TTC549 (cell line): Measurements from ENCODE around the gene GDPD5.

Experiments
- FAIRE-seq: peaks from 2 replicates; lab custom pipeline; 2012; peaks lifted over from hg19 to GRCh38; lab: Jason Lieb, UNC

Gene GDPD5

DNA sequence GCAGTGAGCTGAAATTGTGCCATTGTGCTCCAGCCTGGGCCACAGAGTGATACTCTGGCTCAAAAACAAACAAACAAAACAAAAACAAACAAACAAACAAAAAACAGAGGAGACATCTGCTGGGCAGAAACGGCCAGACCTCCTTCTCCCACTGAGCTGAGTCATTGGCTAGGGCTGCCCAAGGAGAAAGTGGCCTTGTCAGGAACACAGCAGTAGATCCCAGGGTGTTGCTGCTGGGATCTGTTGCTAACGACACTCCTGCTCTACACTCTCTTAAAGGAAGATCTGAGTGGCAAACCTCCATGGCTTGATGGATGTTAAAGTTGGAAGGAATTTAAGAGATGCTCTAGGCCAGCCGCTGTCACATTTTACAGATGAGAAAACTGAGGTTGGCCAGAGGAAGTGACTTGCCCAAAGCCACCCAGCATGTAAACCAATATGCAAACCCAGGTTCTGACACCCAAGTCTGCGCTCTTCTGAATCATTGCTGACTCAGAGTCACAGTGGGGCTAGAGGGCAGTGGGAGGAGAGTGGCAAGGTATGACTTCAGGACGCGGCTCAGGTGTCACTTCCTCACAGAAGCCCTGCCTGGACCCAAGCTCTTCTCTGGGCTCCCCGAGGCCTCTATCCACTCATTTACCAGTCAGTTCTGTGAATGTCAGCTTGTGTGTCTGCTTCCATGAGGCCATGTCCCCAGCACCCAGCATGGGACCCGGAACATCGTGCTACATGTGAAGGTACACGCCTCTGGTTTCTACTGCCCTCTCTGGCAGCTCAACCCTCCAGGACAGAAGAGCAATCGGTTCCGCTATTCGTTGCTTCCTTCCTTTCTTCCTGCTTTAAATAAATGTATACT, 11.3 kb upstream of the GDPD5 start:
- FAIRE-seq: no peak

DNA sequence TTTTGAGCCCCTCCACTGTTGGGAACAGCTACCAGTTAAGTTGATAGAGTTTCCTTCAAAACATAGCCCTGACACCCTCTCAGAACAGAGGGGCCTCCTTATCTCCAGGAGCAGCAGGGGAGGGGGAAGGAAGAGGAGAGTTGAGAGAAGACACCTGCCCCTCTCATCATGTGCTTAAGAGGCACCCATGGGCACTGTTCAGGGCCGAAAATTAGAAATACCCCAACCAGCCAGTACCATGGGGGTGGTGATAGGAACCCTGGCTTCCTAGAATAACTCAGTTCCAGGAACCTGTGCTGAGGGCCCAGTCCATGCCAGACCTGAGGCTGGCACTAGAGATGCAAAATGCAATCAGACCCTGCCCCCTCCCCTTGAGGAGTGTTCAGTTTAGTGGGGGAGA, 9.3 kb upstream of the GDPD5 start:
- FAIRE-seq: no peak

DNA sequence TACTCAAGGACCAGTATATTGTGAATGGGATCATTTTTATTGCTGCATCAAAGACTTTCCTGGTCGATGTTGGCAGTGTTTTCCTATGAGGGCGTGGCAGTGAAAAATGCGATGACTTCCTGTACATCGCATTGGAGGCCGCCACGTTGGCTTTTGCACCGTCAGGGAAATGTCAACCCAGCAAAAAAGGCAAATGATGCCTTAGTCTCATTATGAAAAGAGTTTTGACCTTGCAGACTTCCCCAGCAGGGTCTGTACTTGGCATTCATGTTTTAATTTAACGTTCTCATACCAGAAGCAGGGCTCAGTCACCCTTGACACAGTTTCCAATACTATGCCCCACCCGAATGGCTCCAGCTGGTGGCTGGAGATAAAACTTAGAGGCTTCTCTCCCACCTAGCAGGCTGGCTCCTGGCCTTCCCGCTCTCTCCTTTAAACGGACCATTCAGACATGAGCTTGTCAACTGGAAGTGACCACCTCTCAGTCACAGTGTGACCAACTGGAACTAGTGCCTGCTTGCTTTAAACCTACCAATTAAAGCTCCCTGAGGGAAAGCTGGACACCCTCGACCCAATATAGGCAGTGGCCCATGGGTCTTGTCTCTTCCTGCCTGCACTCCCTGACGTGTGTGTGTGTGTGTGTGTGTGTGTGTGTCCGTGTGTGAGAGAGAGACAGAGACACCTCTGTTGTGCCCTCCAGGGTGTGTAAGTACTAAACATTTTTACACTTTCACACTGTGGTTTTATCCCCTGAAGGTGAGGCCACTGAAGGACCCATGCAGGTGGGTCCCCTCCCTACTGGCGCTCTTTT, 8.7 kb upstream of the GDPD5 start:
- FAIRE-seq: no peak

DNA sequence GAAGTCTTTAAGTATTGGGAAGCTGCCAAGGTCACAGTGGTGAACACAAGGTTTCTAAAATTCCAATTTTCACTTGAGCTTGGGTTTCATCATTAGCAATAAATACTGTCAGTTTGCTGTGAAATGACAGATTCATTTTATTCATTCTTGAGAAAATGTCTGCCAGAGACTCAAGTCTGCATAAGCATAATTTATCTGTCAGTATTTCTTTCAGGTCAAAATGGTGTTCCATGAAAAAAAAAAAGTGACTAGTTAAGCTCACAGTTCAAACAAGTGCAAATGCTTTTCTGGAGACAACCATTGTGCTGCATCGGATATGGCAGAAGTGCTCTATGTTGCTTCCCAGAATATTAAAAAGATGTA, 8.1 kb upstream of the GDPD5 start:
- FAIRE-seq: no peak

DNA sequence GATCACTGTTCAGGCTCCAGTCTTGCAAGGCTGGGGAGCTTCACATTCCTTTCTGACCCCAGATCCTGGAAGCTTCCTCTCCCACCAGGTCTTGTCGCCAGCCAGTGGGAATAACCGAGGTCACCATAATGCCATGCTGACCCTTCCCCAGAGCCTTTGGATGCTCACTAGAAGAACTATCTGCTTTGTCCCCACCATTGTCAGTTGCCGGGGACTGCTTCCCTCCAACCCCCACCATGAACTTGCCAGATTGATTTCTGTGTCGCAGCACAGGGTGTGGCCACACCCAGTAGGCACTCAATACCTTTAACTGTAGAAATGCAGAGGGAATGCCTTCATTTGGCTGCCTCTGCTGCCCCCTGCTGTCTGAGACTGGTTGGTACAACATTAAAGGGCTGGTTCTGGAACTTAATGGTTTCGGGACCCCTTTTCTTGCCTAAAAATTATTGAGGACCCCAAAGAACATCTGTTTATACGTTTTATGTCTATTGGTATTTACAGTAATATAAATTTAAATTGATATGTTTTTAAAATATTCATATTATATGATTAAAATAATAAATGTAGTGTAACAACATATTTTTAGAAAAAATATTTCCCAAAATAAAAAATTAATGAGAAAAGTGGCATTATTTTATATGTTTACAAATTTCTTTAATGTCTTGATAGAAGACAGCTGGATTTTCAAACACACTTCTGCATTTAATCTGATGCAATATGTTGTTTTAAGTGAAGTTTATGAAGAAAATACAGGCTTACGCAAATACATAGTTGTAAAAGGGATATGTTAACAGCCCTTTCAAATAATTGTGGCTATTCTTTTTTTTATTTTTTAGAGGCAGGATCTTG, 6.7 kb upstream of the GDPD5 start:
- FAIRE-seq: peak; percentile 51

DNA sequence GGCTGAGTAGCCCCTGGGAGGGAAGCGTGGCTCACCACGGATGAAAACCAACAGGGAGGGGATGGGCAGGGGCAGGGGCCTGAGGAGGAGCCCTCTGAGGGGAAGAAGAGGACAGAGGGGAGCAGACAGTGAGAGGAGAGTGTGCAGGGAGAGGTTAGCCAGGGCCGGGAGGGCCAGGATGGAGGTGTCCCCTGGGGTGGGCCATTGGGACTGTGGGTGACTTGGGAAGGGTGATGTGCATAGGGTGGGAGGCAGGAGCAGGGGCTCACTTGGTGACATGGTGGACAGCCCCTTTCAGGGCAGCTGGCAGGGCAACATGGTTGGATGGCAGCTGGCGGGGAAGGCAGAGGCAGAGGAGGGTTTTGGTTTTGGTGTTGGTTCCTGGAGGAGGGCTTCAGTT, 5.6 kb upstream of the GDPD5 start:
- FAIRE-seq: no peak

DNA sequence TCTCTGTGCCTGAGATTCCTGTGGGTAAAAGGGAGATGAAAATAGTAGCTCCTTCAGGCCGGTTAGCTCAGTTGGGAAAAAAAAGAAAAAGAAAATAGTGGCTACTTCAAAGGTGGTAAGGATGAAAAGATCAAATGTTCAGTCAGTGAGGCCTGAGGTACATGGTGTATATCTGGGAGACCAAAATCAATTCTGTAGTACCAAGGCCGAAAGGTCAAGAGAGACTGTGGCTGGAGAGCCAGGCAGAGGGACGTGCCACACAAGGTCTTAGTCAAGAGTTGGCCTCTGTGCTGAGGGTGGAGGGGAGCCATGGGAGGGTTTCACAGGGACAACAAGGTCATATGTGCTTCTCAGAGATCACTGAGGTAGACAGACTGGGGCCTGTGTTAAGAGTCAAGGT, 4.8 kb upstream of the GDPD5 start:
- FAIRE-seq: no peak

DNA sequence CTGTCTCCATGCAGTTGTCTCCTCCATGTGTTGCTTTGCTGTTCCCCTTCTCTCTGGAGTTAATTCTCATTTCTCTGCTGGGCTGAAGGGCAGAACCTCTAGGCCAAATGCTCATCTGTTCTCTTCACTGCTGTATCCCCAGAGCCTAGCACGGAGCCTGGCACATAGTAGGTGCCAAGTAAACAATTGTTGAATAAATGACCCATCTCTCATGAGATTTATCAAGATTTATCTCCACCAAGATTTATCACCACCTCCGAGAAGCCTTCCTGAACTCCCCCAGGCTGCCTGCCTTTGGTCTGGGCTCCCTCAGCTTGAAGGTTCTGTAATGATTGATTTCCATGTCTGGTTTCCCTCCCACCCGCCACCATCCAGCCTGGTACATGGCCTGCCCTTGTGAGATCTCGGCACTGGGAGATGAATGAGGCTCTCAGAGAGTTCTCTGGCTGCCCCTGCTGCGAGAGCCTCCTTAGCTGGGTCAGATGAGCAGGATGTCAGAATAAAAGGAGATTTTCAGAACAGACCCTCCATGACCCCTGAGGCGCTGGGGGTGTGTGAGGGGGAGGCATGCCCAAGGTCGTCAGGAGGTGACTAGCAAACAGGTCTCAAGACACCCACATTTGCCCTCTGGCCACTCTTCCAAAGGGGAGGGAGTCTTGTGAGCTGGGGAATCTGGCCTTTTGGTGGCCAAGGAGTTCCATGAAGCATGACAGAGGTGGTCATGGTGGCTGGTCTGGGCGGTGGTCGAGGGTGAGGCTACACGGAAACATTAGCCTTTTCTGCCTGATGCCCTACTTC, 2.4 kb upstream of the GDPD5 start:
- FAIRE-seq: no peak

DNA sequence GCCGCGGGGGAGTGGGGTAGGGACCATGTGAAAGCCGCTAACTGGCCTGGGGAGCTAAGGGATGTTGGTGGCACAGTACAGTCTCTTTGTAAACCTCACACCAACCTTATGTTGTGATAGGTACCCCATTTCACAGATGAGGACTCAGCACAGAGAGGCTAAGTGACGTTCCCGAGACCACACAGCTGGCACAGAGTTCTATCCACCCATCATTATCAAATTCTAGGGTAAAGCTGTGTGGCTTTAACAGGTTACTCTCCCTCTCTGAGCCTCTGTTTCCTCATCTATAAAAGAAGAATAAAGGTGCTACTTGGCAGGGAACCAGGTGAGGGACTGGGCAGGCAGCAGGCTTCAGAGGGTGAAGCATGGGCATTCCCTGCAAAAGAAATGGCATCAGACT, 1.4 kb upstream of the GDPD5 start:
- no peak for FAIRE-seq

DNA sequence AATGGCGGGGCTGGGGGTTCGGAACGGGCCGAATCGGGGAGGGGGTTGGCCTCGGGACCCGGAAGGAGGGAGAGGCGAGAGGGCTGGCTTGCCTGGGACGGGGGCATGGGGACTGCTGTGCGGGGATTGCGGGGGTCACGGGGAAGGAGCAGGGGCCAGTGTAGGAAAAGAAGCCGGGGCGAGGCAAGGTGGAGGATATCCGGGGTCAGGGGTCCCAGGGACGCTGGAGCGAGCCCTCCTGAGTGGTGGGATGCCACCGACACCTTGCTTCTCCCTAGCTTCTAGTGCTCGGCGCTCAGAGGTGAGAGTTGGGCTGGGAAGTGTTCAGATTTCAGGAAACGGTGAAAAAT, 426 bp upstream of the GDPD5 start:
- FAIRE-seq: no peak

DNA sequence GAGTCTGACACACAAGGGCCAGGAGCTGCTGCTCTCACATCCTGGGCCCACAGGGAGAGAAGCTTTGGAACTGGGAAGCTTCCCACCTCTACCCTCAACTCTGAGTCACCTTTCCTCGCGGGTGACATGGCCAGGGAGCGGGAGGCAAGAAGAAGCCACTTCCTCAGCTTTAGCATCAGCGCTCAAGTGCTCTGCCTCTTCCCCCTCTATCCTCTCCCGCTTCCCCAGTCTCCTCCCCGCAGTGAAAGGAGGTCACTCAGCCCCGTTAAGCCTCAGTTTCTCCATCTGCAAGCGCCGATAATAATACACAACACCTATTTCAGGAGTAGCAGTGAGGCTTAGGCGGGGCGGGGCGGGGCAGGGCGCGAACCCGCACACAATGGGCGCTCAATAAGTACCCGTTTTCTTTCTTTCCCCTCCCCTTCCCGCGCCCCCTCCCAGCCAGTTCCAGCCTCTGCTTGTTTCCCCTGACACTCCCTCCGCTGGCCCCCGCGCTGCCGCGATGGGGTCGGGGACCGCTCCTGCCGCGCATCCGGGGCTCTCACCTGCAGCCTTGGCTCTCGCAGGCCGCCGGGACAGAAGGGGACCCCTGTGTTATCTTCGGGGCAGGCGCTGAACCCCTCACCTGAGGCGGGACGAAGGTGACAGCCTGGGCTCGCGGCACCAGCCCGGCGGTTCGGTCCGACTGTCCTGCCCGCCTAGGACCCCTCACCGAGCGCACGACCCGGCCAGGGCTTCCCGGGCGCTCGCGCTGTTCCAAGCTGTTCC, 892 bp downstream of the GDPD5 start:
- no peak for FAIRE-seq

DNA sequence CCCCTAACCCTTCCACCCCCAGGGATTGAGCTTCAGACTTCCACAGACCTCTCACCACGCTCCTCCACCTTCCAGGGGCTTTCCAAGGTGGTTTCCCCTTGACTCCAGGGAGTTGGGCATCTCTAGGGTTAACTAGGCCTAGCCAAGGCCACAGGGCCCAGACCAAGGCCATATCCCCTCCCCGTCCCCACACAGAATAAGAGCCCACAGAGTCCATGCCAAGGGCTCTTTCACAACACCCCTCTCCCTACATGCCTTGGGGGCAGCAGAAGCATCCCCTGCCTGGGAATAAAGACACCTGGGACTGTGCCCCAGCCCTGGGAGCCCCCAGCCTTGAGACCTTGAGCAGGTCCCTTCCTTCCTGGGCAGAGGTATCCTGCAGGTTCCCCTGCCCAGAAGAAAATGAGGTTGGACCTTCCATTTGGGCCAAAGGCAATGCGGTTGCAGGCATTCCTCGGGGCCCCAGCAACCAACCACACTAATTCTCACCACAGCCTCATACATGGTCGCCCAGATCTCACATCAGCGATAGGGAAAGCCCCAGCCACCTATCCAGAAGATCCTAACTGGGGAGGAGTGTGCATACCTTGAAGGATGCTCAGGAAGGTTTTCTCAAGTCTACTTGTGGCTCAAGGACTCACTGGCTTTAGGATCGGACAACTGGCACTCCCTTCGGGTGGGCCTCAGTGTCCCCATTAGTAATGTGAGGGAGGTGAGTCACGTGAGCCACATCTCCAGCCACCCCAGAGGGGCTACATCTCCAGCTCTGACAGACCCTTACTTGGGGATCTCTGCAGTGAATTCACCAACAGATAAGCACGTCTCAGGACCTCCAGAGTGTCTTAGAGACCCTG, 1.7 kb downstream of the GDPD5 start:
- no peak for FAIRE-seq

DNA sequence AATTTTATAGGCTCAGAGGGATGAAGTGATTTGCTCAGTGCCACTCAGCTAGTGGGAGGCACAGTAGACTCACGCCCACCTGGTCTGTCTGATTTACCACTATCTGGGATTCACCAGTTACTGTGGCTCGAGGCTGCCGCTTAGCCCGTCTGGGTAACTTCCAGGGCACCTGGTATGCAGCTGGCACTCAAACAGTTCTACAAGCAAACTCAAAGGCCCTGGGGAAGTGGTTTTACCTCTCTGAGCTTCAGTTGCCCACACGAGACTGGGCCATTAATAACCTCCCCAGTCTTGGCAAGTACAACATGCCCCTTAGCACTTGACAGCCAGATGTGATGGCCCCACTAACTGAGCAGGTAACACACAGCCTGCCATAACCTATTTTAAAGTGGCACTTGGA, 2.6 kb downstream of the GDPD5 start:
- no peak for FAIRE-seq

DNA sequence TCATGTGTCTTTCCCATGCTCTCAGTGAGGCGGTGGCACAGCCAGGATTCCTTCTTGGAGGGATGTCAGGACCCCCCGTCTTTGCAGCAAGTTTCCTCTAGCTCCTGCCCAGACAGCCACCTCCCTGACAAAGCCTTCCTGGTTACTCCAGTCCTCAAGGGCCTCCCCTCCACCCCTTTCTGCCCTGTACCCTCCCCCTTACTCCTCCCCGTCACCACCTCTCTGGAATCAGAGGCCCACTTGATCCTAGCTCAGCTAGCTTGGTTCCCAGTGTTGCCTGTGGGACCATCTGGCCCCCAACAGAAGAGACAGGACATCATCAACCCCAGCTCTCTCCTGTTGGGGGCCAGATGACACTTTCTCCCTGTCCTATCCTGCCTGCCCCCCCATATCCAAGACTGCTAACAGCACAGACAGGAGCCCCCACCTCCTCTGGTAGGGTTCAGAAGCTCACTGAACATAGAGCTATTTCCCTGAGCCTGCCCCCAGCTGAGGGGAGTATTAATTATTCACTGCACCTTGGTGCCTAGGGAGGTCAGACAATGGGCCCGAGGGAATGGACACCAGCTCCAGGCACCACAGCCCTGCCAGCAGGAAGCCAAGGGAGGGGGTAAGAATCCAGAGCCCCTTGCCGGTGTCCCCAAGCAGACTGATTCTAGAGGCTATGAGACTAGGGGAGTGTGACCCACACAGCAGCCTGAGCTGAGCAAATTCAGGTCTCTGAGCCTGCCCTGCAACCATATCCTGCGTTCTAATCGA, 3.3 kb downstream of the GDPD5 start:
- no peak for FAIRE-seq

DNA sequence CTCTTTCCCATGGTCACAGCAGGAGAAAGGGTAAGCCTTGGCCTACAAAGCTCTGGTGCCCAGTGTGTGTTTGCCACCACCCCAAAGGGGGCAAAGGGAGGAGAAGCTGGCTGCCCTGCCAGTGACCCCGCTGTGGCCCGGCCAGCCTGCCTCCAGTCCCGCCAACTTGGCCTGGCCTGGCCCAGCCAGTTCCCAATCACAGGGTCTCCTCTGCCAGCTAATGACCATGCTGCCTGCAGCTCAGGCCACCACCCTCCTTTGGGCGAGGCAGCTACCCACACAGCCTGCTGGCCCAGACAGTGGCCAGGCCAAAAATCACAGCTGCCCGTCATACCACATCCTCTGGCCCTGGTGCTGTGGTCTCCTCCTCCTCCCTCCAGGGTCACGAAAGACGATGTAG, 5.1 kb downstream of the GDPD5 start:
- FAIRE-seq: no peak

DNA sequence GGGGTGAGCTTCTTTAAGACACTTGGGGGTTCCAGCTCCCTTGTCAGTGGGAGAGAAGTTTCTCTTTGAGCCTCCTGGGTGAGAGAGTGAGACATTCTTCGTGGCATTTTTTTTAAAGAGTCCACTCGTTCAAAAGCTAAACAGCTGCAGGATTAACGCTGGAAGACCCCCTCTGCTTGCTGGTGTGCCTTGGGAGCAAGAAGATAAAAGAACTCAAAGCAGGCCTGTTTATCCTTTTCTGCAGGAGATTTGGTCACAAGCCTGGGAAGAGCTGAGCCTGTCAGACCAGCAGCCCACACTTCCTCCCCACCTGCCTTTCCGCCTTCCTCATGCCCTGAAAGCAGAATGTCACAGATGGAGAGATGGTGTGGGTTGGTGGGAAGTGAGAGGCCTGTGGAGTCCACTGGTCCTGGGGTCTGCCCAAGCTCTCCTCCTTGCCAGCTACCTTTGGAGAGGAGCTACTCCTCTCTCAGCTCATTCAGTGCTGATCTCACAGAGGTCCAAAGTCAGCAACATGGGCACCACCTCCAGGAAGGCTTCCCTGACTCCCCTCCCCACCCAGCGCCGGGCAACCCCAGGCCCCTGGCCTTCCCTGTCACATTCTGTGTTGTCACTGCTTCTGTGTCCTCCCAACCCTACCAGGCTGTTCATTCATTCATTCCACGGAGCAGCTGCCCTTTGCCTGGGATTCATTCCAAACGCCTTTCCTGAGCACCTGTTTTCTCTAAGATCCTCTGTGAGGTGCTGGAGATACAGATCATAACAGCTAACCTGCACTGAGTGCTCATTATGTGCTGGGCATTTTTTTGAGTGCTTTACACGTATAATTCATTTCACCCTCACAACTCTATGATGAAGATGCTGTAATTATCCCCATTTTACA, 6.7 kb downstream of the GDPD5 start:
- no peak for FAIRE-seq

DNA sequence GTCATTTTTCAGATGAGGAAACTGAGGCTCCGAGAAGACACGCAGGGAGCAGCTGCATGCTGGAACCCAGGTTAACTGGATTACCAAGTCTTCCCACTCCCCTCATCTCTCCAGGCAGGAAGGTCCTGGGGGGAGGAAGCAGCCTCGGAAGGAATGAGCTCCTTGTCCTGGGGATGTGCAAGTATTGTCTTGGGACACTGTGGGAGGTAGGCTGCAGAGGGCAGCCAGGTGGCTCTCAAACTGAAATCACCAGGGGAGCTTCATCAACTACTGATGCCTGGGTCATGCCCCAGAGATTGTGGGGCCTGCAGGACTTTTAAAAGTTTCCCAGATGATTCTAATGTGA, 7.6 kb downstream of the GDPD5 start:
- no peak for FAIRE-seq

DNA sequence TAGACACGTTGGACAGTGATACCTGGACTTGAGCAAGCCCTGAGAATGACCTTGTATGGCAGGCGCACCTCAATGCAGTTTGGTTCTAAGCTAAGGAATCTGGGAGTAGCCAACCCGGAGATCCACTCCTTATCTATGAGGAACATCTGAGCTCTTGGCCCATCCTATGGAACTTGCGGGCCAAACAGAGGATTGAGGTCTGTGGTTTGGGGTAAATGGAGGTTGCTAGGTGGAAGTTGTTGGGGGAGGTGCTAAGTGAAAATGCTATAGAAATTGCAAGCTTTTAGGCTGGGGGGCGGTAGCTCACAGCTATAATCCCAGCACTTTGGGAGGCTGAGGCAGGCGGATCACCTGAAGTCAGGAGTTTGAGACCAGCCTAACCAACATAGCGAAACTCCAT, 8.9 kb downstream of the GDPD5 start:
- FAIRE-seq: no peak

DNA sequence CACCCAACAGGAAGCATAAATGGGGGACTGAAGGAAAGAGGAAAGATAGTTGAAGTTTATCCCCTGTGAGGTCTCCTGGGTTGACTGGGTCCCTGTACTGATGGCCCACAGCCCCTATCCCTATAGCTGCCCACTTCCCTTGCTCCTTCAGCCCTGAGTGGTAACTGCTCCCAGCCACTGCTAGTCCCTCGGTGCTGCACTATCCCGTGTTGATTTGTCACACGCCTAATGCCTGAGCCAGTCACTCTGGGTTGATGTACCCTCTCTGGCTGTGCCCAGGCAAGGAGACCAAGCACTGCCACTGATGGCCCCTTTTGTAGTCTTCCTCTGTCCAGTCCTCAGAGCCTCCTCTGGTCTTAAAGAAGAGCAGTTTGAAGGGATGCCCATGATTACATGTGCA, 9.6 kb downstream of the GDPD5 start:
- FAIRE-seq: no peak
